Measurements from ENCODE around the gene MANSC1.

MANSC1 gene

DNA sequence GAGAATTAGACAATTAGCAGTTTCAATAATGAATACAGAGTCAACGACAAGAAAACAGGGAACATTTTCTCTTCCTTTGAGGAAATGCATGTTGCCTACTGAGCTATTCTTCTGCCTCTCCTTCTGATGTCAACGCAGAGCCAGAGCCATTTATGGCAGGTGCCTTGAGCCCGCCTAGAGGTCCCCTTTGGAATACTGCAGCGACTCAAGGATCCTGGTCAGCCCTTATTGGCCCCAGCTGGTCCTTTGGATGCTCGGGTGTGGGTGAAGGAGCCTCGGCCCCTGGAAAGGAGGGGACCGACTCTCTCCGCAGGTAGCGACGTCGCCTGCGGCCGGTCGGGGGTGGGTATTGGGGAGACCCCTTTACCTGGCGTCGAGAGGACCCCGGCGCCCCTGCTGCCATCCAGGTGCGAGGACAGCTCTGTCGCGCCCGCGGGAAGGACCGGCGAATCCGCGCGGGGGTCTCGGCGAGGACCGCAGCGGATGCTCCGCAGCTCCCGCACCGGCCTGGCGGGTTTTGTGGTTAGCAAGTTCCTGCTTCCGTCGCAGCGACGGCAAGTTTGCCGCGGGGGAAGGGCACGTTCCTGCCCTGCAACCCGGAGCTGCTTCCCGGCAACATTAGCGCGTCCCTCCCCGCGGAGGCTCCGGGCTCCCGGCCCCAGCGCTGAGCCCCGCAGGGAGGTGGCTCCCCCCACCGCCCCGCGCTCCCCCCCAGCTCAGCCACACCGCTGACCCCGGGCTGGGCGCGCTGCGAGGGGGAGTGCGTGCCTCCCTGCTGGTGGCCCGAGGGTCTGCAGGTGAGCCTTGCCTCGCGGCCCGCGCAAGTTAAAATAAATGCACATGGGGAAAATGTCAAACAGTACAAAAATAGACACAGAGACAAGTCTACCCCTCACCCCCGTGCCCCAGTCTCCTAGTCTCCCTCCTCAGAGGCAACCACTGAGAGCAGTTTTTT is at the start of gene MANSC1:
Gene MANSC1, minus strand, starts transcription at position 532 of the 955 bp plus-strand sequence. CDS start 6,928 bp downstream, outside the sequence.
- DNase-seq (ENCODE audit: low read depth, low spot score): no peak

DNA sequence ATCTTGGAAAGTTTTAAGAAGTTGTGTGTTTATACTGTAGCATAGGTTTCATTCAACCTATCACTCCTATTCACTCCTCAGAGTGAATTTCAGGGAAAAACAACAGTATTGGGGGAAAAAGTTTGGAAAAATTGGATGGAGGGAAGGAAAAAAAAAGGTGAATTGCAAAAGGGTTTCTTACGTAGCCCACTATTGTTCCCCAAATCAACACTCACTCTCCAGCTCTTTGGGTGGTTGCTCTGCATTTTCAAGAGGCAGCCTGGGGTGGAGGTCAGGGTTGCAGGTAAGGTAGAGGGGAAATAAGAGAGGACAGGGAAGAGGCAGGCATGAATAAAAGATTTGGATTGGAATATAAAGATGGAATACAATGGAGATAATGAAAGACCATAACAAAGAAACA is 49.1 kb upstream of the MANSC1 start:
- no peak for DNase-seq (ENCODE audit: low read depth, low spot score)

DNA sequence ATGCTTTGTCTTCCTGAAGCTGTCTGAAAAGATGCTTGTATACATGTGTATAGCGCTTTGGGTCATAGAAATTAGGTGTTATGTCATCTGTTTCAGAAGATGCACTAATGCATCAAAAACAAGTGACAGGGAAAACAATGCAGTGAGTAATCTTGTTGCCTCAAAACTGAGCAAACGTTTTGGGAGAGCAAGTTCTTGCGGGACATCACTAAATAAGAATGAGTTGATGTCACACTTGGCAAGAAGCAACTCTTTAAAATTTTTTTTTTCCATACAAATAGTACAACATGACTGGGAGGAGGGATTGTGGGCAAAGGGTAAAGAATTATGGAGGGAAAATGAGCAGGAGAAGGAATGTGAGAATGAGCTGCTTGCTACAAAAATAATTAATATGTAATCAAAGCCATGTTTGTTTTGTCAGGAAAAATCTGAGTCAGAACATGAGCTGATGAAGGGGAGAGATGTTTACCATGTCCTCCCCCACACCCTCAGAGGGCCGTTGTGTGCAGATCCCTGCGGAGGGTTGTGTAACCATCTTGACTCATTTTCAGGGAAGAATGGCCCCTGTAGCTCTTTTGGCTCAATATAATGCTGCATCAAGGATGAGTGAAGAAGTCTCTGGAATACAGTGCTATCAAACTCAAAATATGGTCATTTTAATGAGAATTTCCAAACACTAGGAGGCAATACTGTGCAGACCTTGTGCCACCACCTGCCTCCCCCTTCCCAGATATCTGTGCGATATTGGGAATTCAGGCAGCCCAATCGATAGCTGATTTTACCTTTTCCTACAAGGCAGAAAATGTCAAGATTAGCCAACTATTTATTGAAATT is 48.2 kb upstream of the MANSC1 start:
- DNase-seq (ENCODE audit: low read depth, low spot score): peak; percentile 75

DNA sequence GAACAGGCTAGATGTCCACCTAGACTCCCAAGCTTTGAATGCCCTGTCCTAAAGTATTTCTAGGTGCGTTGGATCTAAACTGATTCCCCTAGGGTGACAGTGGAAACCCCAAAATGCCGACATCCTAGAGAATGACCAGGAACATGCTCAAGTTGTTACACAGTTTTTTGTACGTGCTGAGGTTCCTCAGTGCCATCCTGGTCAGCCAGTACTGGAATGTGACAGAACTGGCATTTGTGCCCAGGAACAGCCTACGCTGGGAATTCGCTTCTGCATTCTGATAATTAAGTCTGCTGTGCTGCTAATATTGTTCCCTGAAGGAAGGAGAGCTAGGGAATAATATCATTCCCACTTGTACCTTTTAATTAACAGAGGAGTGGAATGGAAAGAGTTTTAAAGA is 47.1 kb upstream of the MANSC1 start:
- no peak for DNase-seq (ENCODE audit: low read depth, low spot score)

DNA sequence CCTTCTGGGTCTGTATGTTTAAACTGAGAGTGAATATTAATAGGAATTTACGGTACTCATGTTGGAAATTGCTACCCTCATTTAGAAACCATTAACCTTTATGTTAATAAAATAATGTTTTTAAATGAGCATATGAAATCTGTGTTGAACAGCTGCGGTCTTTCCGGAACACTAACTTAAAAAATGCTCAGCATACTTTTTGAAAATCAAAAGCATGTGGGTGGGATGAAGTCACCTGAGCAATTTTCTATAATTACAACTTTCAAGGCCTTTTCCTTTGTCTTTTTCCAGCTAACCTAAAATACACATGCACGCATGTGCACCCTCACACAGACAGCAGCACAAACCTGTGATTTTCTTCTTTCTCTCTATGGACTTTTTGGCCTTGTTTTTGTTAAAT is 46.7 kb upstream of the MANSC1 start:
- no peak for DNase-seq (ENCODE audit: low read depth, low spot score)

DNA sequence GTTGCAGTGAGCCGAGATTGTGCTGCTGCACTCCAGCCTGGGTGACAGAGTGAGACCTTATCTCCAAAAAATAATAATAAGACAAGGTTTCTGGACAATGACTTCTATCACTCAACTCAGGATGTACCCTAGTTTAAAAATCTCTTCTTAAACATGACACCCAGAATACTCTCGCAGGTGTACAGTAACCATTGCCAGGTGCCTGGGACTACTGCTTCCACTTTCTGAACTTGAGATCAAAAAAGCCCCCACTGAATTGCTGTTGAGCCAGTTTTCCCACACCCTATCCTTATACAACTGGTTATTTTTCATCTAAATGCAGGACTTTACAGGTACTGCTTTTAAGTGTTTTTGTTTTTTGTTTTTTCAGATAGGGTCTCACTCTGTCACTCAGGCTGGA is 43.1 kb upstream of the MANSC1 start:
- DNase-seq (ENCODE audit: low read depth, low spot score): no peak

DNA sequence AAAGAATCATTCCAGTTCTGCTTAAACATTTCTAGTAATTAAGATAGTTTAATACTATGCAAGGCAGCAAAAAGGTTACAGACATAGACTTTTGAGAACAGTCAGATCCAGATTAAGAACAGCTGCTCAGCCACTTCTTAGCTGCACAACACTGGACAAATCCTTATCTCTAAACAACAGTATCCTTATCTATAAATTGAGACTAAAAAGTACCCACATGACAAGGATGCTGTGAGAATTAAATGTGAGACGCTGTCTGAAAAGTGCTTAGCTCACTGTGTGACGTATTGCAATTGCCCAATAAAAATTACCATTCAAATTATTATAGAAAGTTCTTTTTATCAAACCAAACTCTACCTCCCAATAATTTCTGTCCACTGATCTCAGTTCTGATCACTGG is 42.4 kb upstream of the MANSC1 start:
- no peak for DNase-seq (ENCODE audit: low read depth, low spot score)

DNA sequence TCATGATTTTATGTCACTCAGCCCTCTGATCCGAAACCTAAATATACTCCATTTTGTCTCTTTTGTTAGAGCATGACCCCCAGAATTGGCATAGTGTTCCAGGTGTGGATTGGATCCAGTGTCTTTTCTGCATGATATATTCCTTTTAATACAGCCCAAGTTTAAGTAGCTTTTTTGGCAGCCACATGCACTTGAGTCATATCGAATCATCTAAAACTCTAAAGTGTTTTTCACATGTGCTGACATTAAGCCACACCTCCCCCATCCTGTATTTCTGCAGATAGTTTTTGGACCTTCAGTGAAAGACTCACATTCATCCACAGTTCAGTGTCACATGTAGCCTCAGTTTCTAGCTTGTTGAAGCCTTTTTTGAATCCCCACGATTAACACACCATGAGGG is 37.5 kb upstream of the MANSC1 start:
- no peak for DNase-seq (ENCODE audit: low read depth, low spot score)

DNA sequence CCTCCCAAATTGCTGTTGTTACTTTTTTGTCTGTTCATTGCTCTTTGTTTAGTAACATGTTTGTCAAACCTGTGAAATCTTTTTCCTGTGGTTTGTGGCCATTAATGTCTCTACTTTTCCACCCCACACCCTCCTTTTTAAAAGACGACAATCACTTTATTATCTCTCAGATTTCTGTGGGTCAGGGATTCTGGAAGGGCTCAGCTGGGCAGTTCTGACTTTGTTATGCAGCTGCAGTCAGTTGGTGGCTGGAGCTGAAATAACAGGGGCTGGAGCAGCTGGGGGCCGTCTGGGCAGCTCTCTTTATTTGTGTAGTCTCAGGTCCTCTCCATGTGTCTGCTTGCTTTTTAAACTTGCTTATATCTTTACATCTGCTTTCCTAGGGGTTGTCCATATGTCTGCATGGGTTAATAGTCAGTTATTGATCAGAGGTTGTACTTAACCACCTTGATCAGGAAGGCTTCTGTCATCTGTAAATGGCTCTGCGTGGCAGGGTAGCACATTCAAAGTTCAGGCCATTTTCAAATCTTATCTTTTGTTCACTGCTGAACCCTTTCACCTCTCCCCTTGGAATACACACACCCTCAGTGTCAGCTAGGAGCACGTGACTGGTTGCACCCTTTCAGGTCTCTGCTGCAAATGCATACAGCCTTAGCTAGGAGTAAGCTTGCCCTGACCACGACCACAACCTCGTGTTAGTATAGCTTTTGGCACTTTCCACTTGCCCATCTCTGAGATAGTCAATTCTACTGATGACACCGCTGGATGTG is 34.7 kb upstream of the MANSC1 start:
- DNase-seq (ENCODE audit: low read depth, low spot score): peak; percentile 46

DNA sequence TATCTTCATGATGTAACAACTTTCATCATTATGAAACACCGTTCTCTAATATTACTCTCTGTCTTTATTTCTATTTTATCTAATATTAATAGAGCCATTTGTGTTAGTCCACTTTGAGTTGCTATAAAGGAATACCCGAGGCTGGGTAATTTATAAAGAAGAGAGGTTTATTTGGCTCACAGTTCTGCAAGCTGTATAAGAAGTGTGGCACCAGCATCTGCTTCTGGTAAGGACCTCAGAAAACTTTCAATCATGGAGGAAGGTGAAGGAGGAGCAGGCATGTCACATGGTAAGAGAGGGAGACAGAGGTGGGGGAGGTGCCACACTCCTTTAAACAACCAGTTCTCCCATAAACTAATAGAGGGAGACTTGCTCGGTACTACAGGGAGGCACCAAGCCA is 31.9 kb upstream of the MANSC1 start:
- no peak for DNase-seq (ENCODE audit: low read depth, low spot score)

DNA sequence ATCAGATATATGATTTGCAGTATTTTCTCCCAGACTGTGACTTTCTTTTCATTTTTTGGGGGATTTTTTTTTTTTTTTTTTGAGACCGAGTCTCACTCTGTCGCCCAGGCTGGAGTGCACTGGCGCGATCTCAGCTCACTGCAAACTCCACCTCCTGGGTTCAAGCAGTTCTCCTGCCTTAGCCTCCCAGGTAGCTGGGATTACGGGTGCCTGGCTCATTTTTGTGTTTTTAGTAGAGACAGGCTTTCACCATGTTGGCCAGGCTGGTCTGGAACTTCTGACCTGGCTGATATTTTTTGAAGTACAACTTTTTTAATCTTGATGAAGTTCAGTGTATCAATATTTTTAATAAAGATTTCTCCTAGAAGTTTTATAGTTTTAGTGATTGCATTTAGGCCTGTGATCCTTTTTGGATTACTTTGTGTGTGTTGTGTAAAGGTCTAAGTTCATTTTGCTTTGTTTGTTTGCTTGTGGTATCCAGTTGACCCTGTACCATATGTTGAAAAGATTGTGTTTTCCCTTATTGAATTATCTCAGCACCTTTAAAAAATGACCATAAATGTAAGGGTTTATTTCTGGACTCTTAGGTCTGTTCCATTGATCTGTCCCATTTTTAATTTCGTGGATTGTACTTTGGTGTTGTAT is 31.0 kb upstream of the MANSC1 start:
- DNase-seq (ENCODE audit: low read depth, low spot score): no peak

DNA sequence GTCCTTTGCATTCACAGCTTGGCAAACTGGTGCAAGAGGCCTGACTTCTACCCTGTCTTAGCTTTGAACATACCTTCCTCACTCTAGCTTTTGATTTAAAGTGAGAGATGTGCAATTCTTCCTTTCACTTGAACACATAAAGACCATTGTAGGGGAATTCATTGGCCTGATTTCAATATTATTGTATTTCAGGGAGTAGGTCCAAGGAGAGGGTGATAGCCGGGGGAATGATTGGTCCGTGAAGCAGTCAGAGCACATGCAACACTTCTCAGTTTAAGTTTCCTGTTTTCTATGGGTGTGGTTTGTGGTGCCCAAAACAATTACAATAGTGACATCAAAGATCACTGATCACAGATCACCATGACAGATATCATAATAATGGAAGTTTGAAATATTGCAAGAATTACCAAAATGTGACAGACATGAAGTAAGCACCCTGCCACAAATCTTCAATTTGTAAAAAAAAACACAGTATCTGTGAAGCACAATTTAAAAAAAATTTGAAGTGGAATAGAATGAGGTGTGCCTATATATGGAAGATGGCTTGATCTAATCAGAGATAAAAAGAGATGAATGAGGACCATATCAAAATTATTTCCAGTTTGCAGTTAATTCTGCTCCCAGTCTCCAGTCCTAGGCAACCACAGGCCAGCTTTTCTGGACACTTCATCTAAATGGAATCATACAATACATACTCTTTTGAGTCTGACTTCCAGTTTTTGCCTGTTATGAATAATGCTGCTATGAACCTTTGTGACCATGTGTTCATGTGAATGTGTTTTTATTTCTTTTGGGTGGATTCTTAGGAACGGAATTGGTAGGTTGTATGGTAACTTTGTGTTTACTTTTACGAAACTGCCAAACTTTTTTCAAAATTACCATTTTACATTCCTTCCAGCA is 30.0 kb upstream of the MANSC1 start:
- no peak for DNase-seq (ENCODE audit: low read depth, low spot score)

DNA sequence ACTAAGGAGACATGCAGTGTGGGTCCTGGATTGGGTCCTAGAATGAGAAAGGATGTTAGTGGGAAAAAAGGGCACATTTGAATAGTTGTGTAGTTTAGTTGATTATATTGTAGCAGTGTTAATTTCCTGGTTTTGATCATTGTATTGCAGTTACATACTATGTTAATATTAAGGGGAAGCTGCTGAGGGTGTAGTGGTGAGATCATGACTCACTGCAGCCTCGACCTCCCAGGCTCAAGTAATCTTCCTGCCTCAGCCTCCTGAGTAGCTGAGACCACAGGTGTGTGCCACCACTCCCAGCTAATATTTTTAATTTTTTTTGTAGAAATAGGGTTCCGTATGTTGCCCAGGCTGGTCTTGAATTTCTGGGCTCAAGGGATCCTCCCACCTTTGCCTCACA is 28.6 kb upstream of the MANSC1 start:
- no peak for DNase-seq (ENCODE audit: low read depth, low spot score)

DNA sequence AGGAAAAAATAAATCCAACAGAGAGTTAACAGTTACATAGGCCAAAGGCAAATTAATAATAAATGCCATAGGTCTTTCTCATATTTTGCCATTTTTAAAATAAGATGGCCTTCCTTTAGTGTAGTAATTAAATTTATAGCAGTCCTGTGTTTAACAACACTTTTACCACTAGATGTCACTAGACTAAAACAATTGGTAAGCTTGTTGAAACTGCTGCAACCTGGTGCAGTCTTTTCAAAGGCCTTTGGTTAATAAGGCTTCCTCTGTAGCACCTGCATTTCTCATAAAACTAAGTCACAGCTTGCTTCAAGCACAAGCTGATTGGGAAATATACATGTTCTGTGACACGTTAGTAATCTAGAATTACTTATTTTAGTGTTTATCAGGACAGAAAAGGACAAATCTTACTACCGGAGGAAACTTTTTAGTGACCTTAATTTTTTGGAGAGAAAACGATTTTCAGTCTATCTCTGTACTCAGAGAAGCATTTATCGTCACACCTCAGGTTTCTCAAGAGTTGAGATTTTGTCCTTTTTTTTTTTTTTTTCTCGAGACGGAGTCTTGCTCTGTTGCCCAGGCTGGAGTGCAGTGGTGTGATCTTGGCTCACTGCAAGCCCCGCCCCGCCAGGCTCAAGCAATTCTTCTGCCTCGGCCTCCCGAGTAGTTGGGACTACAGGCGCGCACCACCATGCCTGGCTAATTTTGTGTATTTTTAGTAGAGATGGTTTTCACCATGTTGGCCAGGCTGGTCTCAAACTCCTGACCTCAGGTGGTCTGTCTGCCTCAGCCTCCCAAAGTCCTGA is 26.8 kb upstream of the MANSC1 start:
- DNase-seq (ENCODE audit: low read depth, low spot score): peak; percentile 22

DNA sequence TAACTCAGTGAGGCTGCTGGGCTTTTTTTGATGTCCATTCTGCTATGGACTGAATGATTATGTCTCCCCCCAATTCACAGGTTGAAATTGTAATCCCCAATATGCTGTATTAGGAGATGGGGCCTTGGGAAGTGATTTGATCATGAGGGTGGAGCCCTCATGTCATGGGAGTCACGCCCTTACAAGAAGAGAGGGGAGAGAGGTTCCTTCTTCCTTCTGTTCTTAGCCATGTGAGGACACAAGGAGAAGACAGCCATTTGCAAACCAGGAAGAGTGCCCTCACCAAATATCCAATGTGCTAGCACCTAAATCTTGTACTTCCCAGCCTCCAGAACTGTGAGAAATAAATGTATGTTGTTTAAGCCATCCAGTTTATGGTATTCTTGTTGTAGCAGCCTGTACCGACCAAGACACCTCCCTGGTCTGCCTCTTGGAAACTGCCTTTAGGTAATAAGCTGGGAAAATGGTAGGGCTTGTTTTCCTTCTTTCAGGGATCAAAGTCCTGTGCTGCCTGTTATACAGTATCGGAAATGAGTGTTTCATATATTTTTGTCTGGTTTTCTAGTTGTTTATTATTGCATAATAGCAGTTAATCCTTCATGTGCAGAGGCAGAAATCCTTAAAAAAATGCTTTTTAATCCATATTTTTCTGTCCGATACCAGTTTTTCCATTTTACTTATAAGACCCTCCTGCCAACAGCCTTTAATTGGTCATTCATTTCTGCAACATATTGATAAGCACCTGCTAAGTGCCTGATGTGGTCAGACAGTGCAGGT is 23.1 kb upstream of the MANSC1 start:
- no peak for DNase-seq (ENCODE audit: low read depth, low spot score)

DNA sequence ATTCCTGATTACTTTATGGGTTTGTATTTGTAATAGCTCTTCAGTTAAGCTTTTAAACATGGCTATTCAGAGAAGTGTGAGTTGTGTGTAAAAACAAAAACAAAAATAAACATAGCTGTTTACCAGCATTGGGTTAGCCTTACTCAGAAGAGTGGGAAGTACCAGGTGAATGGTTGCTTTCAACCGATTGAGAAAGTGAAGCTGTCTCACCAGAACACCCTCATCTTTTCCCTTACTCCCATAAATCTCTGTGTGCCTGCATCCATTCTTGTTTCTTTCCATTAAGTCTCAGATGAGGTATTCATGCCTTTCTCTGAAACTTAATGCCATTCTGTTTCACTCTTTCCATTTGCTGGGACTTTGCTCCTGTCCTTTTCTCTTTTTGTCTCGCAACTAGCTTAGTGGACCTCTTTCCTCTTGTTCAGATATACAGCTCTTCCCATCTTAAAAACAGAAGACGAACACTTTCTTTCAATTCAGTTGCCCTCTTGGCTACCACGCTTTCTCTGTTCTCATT is 17.5 kb upstream of the MANSC1 start:
- no peak for DNase-seq (ENCODE audit: low read depth, low spot score)

DNA sequence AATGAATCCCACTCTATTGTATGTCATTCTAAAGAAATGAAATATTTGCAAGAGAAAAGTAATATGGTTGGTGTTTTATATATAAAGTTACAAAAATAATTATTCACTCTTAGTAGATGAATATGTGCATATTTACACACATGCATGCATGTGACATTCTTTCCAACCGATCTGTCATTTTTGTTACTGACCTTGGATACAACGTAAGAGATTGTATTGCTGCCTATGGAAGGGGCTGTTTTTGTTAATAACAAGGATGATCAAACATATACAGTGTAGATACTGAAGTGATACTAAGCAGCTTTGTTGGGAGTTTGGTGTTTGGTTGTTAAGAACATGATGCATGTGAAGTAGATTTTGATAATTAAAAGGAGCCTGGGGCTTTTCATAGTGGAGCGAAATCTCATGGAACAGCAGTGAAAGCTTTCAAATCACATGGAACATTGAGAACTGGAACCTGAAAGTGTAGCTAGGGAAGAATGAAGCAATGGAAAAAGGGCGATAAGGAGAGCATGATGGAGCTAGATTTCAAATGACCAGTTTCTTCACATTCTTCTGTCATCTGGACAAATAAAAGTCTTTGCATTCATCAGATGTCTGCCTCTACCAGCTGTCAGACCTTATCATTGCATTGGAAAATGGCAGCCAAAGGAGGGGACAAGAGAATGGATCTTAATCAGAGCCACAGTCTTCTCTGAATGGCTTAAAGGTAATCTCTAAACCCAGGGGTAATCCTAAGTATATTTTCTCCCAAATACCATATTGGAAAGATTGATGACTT is 16.8 kb upstream of the MANSC1 start:
- DNase-seq (ENCODE audit: low read depth, low spot score): no peak

Measured in brain pericyte (primary cell).